ENCODE results near the gene TAPBP.

DNA sequence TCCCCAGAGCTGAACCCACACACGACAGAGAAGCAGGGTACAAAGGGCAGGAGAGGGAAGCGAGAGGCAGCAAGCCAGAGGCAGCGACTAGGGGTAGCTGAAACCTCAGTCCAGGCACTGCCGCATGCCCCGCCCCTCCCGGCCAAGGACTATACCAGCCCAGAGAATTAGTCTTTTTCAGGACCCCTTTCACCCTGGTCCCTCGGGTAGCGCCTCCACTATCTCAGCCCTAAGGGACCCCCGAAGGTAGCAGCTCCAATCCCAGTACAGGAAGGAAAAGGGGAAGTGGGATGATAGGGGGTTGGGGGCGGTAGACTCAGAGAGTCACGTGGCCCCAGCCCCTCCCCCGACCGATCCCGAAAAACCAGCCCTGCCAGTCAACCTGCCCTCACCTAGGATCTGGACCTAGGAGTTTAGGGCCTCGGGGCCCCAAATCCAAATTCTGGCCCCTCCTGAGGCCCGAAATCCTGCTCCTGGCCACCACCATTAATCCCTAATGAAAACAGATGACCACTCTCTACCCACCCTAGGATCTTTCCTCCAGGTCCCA is 16.4 kb downstream of the TAPBP start:
- TF ChIP-seq, protein P1, sequence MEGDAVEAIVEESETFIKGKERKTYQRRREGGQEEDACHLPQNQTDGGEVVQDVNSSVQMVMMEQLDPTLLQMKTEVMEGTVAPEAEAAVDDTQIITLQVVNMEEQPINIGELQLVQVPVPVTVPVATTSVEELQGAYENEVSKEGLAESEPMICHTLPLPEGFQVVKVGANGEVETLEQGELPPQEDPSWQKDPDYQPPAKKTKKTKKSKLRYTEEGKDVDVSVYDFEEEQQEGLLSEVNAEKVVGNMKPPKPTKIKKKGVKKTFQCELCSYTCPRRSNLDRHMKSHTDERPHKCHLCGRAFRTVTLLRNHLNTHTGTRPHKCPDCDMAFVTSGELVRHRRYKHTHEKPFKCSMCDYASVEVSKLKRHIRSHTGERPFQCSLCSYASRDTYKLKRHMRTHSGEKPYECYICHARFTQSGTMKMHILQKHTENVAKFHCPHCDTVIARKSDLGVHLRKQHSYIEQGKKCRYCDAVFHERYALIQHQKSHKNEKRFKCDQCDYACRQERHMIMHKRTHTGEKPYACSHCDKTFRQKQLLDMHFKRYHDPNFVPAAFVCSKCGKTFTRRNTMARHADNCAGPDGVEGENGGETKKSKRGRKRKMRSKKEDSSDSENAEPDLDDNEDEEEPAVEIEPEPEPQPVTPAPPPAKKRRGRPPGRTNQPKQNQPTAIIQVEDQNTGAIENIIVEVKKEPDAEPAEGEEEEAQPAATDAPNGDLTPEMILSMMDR (IDR thresholded peaks at IDR 0.05; ENCODE audit: borderline replicate concordance, extremely low read depth, low read length, poor library complexity, severe bottlenecking), result no peak
- TF ChIP-seq EZH2 (IDR thresholded peaks at IDR 0.05; ENCODE audit: borderline replicate concordance, low read depth, low read length, severe bottlenecking), result no peak
